OCI-LY1 (cell line): ENCODE data around the gene ACTR3C.
"Not testable (repeated sequence)": the region's sequence is repeated elsewhere in the genome, so short reads cannot be mapped to it uniquely, and the experiment has no call there.

Source experiments
- H2AFZ ChIP-seq: fragments of 200-600 bp; sonication (generic), shearing (Covaris generic); 2 replicates; pipeline ENCODE4 v1.6.0; 2014; ENCODE audit warnings: antibody characterized with exemption, mild to moderate bottlenecking, low read length
- H3F3A ChIP-seq: fragments of 200-600 bp; sonication (generic), shearing (Covaris generic); 2 replicates; pipeline ENCODE4 v1.6.0; 2014; ENCODE audit warnings: mild to moderate bottlenecking, antibody characterized with exemption, low read length, moderate library complexity; ENCODE audit not compliant: insufficient read depth
- H3K27ac ChIP-seq: fragments of 200-600 bp; sonication (generic); 2 replicates; pipeline ENCODE4 v1.5.1; 2014; ENCODE audit warnings: low read length, mixed run types, mild to moderate bottlenecking, low read depth; ENCODE audit not compliant: poor library complexity, severe bottlenecking
- H3K27me3 ChIP-seq: fragments of 200-600 bp; sonication (generic); 2 replicates; pipeline ENCODE4 v1.6.0; 2014; ENCODE audit warnings: antibody characterized with exemption, mild to moderate bottlenecking, low read length, moderate library complexity; ENCODE audit not compliant: insufficient read depth
- H3K36me3 ChIP-seq: fragments of 200-600 bp; sonication (generic); 2 replicates; pipeline ENCODE4 v1.6.1; 2014; ENCODE audit warnings: mild to moderate bottlenecking, antibody characterized with exemption, low read length, moderate library complexity, mixed read lengths; ENCODE audit not compliant: insufficient read depth
- H3K4me1 ChIP-seq: fragments of 200-600 bp; sonication (generic); 2 replicates; pipeline ENCODE4 v1.5.1; 2014; ENCODE audit warnings: mild to moderate bottlenecking, low read length, moderate library complexity; ENCODE audit not compliant: insufficient read depth, severe bottlenecking
- H3K4me2 ChIP-seq: fragments of 200-600 bp; sonication (generic), shearing (Covaris generic); 2 replicates; pipeline ENCODE4 v1.6.1; 2014; ENCODE audit warnings: low read length
- H3K4me3 ChIP-seq: fragments of 200-600 bp; sonication (generic); 2 replicates; pipeline ENCODE4 v1.5.1; 2014; ENCODE audit warnings: low read length, low read depth, mild to moderate bottlenecking, mixed read lengths; ENCODE audit not compliant: poor library complexity, severe bottlenecking
- H3K79me2 ChIP-seq: fragments of 200-600 bp; shearing (Covaris generic); 2 replicates; pipeline ENCODE4 v1.6.1; 2016; ENCODE audit warnings: mixed run types, low read length, mixed read lengths; ENCODE audit not compliant: insufficient read depth
- H3K9ac ChIP-seq: fragments of 200-600 bp; sonication (generic), shearing (Covaris generic); 2 replicates; pipeline ENCODE4 v1.6.1; 2014; ENCODE audit warnings: mild to moderate bottlenecking, low read length, mixed read lengths
- H3K9me2 ChIP-seq: fragments of 200-600 bp; sonication (generic), shearing (Covaris generic); 2 replicates; pipeline ENCODE4 v1.6.1; 2014; ENCODE audit warnings: low read depth, mild to moderate bottlenecking, low read length, mixed read lengths
- H3K9me3 ChIP-seq: fragments of 200-600 bp; shearing (Covaris generic); 2 replicates; pipeline ENCODE4 v1.6.1; 2014; ENCODE audit warnings: low read length, mixed read lengths
- H4K20me1 ChIP-seq: fragments of 200-600 bp; sonication (generic), shearing (Covaris generic); 2 replicates; pipeline ENCODE4 v1.6.0; 2016; ENCODE audit warnings: mild to moderate bottlenecking, low read length; ENCODE audit not compliant: insufficient read depth
- CTCF ChIP-seq: fragments of 200-600 bp; sonication (generic), shearing (Covaris generic); IDR thresholded peaks from 2 replicates; pipeline ENCODE4 v1.5.1; 2017; ENCODE audit warnings: mild to moderate bottlenecking, antibody characterized with exemption, low read length, moderate library complexity, mixed read lengths
- EZH2 ChIP-seq: fragments of 200-600 bp; sonication (generic), shearing (Covaris generic); IDR thresholded peaks from 2 replicates; pipeline ENCODE4 v1.8.0; 2017; ENCODE audit warnings: borderline replicate concordance, mixed run types, mild to moderate bottlenecking, antibody characterized with exemption, low read length, moderate library complexity, mixed read lengths

Gene ACTR3C

GRCh38 chr7:150317748-150318444 lies 5.4 kb downstream of the ACTR3C start:
- Histone ChIP-seq H3K79me2 (no peaks in the 10 kb centered on the region), H3K9me3 (no peaks in the 10 kb centered on the region), H3K27me3 (no peaks in the 10 kb centered on the region), H3K36me3 (no peaks in the 10 kb centered on the region; the same call in 1 of the 2 replicates), H3K4me3 (no peak overlapping the region), H3K27ac (no peak overlapping the region), H4K20me1 (no peaks in the 10 kb centered on the region), H3K9me2 (no peaks in the 10 kb centered on the region), H3F3A (no peaks in the 10 kb centered on the region), H3K4me1 (peaks cover 12% of the 10 kb centered on the region), H2AFZ (no peak overlapping the region), H3K9ac (no peak overlapping the region), H3K4me2 (no peak overlapping the region)
- TF ChIP-seq EZH2 (no peak), CTCF (no peak)

- not testable (repeated sequence) for H3F3A ChIP-seq, H3K27me3 ChIP-seq, H3K9ac ChIP-seq, H2AFZ ChIP-seq, H3K4me1 ChIP-seq, H3K27ac ChIP-seq, H3K9me2 ChIP-seq, H3K79me2 ChIP-seq, H3K4me2 ChIP-seq, H3K36me3 ChIP-seq, H3K9me3 ChIP-seq, H4K20me1 ChIP-seq, H3K4me3 ChIP-seq
Observed at GRCh38 chr7:150316987-150317386, 6.4 kb downstream of the ACTR3C start.

- Histone ChIP-seq H4K20me1 (no peaks in the 10 kb centered on the region), H3F3A (no peaks in the 10 kb centered on the region), H3K9ac (no peak overlapping the region), H3K4me3 (no peak overlapping the region), H3K27ac (no peak overlapping the region), H3K27me3 (no peaks in the 10 kb centered on the region), H3K4me2 (no peak overlapping the region), H3K79me2 (no peaks in the 10 kb centered on the region), H2AFZ (no peak overlapping the region), H3K9me2 (no peaks in the 10 kb centered on the region), H3K4me1 (no peaks in the 10 kb centered on the region), H3K36me3 (no peaks in the 10 kb centered on the region; the same call in 1 of the 2 replicates), H3K9me3 (no peaks in the 10 kb centered on the region)
- TF ChIP-seq EZH2 (no peak), CTCF (no peak)
Observed at GRCh38 chr7:150314639-150315239, 8.6 kb downstream of the ACTR3C start.

GRCh38 chr7:150313870-150314269 lies 9.5 kb downstream of the ACTR3C start:
- no peak overlapping the region for H3K4me2 ChIP-seq
- no peak overlapping the region for H3K4me3 ChIP-seq
- no peak overlapping the region for H2AFZ ChIP-seq
- no peaks in the 10 kb centered on the region for H3K79me2 ChIP-seq
- no peak overlapping the region for H3K9ac ChIP-seq
- no peak overlapping the region for H3K27ac ChIP-seq
- no peaks in the 10 kb centered on the region for H4K20me1 ChIP-seq
- H3F3A ChIP-seq: no peaks in the 10 kb centered on the region
- no peaks in the 10 kb centered on the region for H3K36me3 ChIP-seq
- H3K27me3 ChIP-seq: no peaks in the 10 kb centered on the region
- H3K9me3 ChIP-seq: no peaks in the 10 kb centered on the region
- H3K9me2 ChIP-seq: no peaks in the 10 kb centered on the region
- no peak for TF ChIP-seq EZH2
- TF ChIP-seq CTCF: no peak
- H3K4me1 ChIP-seq: no peaks in the 10 kb centered on the region
